GM10266 (cell line): ENCODE data around the gene PCYOX1L.
"Not testable (repeated sequence)": the region's sequence is repeated elsewhere in the genome, so short reads cannot be mapped to it uniquely, and the experiment has no call there.

ENCODE experiments used
- DNase-seq: peaks from one replicate; pipeline ENCODE4 v3.0.0; 2012; ENCODE audit errors: extremely low spot score
- TF ChIP-seq, protein P1 (sequence below): IDR thresholded peaks from 2 replicates; pipeline ENCODE4 v1.5.1; 2012; ENCODE audit warnings: mild to moderate bottlenecking, low read depth; ENCODE audit not compliant: control insufficient read depth, insufficient read depth; ENCODE audit errors: missing control alignments

Gene PCYOX1L

DNA sequence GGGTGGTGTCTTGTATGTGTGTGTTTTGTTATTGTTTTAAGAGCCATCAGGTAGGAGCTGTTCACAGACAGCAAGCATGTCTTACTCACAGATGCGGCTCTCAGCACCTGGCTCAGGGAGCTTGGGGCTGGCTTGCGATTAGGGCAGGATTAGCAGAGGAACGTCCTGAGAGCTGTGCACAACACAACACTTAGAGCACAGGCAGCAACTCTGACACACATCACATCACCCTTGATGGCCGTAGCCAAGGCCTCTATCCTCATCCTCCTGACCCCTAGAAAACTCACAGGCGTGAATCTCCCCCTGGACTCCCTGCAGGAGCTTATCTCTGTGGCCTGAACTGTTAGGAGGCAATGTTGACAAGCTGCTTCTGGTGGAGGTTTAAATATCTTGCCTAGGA, 28.3 kb downstream of the PCYOX1L start:
- no peak for DNase-seq
- TF ChIP-seq, protein P1, sequence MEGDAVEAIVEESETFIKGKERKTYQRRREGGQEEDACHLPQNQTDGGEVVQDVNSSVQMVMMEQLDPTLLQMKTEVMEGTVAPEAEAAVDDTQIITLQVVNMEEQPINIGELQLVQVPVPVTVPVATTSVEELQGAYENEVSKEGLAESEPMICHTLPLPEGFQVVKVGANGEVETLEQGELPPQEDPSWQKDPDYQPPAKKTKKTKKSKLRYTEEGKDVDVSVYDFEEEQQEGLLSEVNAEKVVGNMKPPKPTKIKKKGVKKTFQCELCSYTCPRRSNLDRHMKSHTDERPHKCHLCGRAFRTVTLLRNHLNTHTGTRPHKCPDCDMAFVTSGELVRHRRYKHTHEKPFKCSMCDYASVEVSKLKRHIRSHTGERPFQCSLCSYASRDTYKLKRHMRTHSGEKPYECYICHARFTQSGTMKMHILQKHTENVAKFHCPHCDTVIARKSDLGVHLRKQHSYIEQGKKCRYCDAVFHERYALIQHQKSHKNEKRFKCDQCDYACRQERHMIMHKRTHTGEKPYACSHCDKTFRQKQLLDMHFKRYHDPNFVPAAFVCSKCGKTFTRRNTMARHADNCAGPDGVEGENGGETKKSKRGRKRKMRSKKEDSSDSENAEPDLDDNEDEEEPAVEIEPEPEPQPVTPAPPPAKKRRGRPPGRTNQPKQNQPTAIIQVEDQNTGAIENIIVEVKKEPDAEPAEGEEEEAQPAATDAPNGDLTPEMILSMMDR = no peak

DNA sequence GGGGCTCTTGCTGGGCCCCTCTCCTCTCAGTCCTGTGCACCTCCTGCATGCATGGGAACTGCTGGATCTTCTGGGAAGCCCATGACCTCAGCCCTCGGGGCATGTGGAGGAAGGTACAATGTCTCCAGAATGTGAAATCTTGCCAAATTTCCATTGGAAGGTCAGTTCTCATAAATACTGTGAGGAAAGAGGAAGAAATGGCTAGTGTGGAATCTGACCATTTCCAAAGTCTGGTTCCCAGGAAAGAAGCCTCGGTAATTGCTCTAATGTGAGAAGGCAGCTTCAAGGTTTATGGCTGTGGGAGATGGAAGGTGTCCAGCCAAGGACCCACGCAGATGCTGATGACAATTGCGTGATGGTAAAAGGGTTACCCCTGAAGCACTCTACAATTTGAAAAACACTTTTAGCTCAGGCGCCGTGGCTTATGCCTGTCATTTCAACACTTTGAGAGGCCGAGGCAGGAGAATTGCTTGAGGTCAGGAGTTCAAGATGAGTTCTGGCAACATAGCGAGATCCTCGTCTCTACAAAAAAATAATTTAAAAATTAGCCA, 29.3 kb downstream of the PCYOX1L start:
- TF ChIP-seq, protein P1 = no peak
- DNase-seq = no peak

DNA sequence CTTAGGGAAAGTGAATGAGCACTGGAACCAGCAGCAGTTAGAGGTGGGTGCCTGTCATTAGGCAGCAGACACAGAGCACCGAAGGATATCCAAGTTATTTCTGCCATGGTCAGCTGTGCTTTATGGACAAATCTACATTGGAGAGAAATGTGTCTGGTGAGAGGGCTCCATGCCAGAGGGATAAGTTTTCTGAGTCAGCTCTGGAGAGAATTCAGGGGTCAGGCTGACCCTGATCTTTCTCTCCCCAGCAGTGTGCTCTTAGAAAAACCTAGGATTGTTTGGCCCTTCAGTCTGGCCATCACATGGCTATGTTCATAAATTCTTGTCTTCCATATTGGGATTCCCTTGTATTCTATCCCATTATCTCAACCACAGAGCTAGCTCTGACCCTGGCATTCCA, 30.1 kb downstream of the PCYOX1L start:
- TF ChIP-seq, protein P1 = no peak
- DNase-seq = no peak

DNA sequence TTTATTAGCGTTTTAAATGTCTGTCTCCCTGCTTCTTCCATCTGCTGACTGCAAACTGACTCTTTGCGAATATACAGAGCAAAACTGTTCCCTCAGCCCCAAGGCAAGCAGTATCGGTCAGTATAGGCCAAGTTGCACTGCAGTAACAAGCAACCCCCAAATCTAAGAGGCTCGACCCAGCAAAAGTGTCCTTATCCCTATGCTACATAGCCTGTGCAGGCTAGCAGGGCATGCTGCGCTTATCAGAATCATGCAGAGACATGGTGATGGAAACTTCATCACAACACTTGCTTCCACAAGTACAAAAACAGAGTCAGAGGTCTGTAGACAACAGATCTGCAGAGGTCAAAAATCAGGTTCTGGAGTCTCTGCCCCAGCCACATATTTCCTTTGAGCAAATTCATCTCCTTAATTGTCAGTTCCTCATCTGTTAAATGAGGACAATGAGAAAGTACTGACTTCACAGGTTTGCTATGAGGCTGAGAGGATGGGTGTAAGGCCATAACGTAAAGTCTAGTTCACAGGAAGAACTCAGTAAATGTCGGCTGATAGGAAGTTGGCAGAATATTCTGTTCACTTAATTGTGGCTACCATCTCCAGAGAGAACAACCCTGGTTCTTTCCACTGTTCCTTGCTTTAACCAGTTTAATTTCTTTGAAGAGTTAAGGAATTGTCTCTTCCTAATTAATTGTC, 30.8 kb downstream of the PCYOX1L start:
- TF ChIP-seq, protein P1 = no peak
- no peak for DNase-seq

DNA sequence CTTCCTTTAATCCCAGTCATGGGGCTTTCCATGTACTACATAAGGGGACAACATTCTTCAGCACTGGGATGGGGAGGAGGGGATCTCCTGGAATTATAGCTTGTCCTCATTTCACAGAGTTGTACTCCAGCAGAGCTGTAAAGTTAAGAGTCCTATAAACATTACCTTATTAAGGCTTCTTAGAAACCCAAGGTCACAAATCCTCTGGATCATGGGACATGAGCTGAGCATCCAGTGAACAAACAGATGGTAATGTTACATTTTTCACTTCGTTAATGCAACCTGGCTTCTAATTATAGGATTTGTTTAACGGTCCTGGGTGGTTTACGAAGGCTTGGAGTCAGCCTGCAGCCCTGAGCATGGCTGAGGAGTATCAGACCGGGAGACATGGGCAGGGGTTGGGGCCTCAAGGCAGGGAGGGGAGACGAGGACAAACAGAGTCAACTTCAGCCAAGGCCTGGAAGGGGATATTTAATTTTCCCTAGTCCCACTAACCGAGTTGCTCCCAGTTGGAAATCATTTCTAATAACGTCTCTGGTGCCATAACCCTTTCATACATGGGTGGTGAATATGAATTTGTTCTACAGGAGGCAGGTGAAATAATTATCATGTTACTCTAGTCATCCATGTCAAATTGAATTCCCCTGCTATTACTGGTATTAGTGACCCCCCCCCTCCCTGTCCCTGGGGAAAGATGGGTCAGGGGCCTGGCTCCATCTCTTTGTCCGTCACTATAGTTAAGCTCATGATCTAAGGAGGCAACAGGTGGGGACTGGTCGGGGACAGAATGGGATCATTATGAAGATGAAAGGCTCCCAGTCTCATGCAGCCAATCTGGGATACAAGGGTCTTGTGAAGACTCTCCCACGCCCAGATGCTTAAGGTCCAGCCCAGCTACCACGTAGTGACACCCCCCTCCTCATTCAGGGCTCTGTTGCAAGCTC, 32.0 kb downstream of the PCYOX1L start:
- DNase-seq = no peak

DNA sequence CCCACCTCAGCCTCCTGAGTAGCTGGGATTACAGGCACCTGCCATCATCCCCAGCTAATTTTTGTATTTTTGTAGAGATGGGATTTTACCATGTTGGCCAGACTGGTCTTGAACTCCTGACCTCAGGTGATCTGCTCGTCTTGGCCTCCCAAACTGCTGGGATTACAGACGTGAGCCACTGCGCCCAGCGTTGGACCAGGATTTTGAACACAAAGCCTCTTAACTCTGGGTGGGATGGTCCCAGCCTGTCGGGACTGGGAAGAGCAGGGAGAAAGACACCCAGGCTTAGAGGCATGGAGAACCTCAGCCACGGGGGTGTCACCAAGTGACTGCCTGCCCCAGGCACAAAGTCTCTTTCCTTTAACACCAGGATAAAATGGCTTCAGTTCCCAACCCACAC, 33.2 kb downstream of the PCYOX1L start:
- not testable (repeated sequence) for DNase-seq

More for the DNA sequence above, 32.0 kb downstream of the PCYOX1L start:
- TF ChIP-seq, protein P1 = no peak

DNA sequence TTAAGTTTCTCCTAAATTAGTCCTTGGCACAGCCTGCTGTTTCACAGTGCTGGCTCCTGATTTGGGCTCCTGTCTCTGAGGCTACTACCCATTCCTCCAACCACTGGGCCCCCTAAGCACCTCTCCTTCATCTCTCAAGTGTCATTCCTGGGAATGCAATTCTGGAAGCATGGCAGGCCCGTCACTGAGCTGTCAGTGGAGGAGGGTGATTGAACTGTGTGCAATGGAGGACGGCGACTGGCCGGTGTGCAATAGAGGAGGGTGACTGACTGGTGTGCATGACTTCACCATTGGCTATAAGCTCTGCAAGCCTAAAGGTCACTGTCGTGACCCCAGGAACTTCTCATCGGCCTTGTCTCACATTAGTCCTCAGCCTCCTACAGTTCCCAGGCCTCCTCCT, 33.7 kb downstream of the PCYOX1L start:
- no peak for DNase-seq
- TF ChIP-seq, protein P1 = no peak
